ENCODE results near the gene MIF.
"Not testable (repeated sequence)": the region's sequence is repeated elsewhere in the genome, so short reads cannot be mapped to it uniquely, and the experiment has no call there.

Gene MIF

DNA sequence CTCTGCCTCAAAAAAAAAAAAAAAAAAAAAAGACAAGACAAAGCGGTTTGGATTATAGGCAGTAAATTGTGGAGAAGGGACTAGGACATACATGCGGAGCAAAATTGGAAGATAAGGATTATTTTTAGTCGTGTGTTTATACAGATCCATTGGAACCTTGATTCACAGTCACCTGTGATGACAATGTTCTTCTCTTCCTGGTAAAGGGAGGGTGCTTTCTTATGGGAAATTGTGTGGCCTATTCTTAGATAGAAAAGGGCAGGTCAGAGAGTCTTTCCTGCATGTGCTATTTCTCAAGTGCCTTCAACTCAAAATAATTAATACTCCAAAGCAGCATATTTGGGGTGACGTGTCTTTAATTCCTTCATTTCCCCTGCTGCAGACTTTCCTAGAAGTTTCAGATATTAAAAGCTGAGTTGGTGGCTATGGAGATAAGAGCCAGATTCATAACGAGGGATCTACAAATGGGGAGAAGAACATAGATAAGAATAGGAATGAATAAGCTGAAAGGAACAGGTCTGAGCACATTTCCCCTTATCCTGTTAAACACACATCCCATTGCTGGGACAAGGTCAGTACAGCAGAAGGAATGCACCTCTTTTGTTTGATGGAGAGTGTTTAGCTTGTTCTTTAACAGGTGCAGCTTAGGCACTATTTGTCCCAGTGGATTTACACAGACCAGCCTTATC is 44.3 kb downstream of the MIF start:
- Histone ChIP-seq H3K36me3 (replicated peaks) (no peaks in the 10 kb centered on the region), H3K27me3 (replicated peaks) (no peaks in the 10 kb centered on the region), H3K4me3 (ENCODE audit: low read depth, low read length) (no peak overlapping the region), H3K27ac (no peak overlapping the region)
- DNase-seq: no peak
- in situ Hi-C loops (cut with HindIII; ENCODE audit: low pct_ligation_motif_present, low sequenced_read_pairs): no loop called here
- TF ChIP-seq, protein P1, sequence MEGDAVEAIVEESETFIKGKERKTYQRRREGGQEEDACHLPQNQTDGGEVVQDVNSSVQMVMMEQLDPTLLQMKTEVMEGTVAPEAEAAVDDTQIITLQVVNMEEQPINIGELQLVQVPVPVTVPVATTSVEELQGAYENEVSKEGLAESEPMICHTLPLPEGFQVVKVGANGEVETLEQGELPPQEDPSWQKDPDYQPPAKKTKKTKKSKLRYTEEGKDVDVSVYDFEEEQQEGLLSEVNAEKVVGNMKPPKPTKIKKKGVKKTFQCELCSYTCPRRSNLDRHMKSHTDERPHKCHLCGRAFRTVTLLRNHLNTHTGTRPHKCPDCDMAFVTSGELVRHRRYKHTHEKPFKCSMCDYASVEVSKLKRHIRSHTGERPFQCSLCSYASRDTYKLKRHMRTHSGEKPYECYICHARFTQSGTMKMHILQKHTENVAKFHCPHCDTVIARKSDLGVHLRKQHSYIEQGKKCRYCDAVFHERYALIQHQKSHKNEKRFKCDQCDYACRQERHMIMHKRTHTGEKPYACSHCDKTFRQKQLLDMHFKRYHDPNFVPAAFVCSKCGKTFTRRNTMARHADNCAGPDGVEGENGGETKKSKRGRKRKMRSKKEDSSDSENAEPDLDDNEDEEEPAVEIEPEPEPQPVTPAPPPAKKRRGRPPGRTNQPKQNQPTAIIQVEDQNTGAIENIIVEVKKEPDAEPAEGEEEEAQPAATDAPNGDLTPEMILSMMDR (IDR thresholded peaks at IDR 0.05; ENCODE audit: low read depth, low read length, missing control alignments): no peak

DNA sequence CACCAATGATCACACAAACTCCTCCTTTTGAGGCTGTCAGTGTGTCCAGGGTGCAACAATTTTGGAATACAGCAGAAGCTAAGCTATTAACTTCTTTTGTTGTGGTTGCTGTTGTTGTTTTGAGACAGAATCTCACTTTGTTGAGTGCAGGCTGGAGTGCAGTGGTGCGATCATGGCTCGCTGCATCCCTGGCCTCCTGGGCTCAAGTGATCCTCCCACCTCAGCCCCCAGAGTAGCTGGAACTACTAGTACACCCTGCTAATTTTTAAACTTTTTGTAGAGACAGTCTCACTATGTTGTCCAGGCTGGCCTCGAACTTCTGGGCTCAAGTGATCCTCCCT is 44.8 kb downstream of the MIF start:
- no peak overlapping the region for H3K27ac ChIP-seq
- DNase-seq: no peak
- no peaks in the 10 kb centered on the region for H3K36me3 ChIP-seq (replicated peaks)
- TF ChIP-seq, protein P1 (IDR thresholded peaks at IDR 0.05; ENCODE audit: low read depth, low read length, missing control alignments): no peak
- H3K27me3 ChIP-seq (replicated peaks): no peaks in the 10 kb centered on the region
- no peak overlapping the region for H3K4me3 ChIP-seq (ENCODE audit: low read depth, low read length)
- in situ Hi-C loops (cut with HindIII; ENCODE audit: low pct_ligation_motif_present, low sequenced_read_pairs): no loop called here

DNA sequence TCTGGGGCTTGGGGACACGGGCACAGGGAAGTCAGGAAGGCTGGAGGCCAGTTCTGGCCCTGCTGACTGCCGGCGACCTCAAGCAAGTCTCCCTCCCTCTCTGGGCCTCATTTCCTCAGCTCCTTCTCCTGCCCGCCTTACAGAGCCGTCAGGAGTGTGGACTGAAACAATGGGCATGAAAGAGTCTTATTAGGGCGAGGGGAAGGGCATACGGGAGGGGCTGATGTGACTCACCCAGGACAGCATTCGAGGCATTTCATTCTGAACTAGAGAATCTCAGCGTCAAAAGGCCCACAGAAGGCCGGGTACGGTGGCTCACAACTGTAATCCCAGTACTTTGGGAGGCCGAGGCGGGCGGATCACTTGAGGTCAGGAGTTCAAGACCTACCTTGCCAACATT is 46.0 kb downstream of the MIF start:
- DNase-seq: not testable (repeated sequence)

More for the DNA sequence above, 46.0 kb downstream of the MIF start:
- H3K4me3 ChIP-seq (ENCODE audit: low read depth, low read length); in situ Hi-C loops (cut with HindIII; ENCODE audit: low pct_ligation_motif_present, low sequenced_read_pairs); H3K36me3 ChIP-seq (replicated peaks); H3K27ac ChIP-seq; H3K27me3 ChIP-seq (replicated peaks): not testable (repeated sequence)

Measured in brain microvascular endothelial cell (primary cell).